Keratinocyte (primary cell): ENCODE measurements around the gene CRKL. TPM values are rescaled to one million over a fixed set of nuclear protein-coding genes. Genes with fewer than 3 reads are reported as not detected.

Experiments
- DNase-seq: peaks from one replicate; pipeline ENCODE4 v3.0.0-alpha.2; 2011; ENCODE audit warnings: low read depth, missing footprints, low spot score
- FAIRE-seq: peaks from 2 replicates; lab custom pipeline; 2011; peaks lifted over from hg19 to GRCh38; lab: Jason Lieb, UNC
- H2AFZ ChIP-seq: 2 replicates; pipeline ENCODE4 v1.6.0; 2012; ENCODE audit warnings: low read length, control low read depth, inconsistent platforms; ENCODE audit not compliant: control insufficient read depth
- H3K27ac ChIP-seq: 2 replicates; pipeline ENCODE4 v1.5.1; 2011; ENCODE audit warnings: low read length; ENCODE audit not compliant: control insufficient read depth, insufficient read depth
- H3K27me3 ChIP-seq: 3 replicates; pipeline ENCODE4 v1.6.0; 2011; ENCODE audit warnings: low read length; ENCODE audit not compliant: control insufficient read depth, insufficient read depth; ENCODE audit errors: extremely low read depth
- H3K36me3 ChIP-seq, 2 experiments: 2 replicates in 1 of 2; 3 replicates in 1 of 2; pipeline ENCODE4 v1.5.1; 2011; ENCODE audit warnings: low read length in 2 of 2, mild to moderate bottlenecking in 1 of 2; ENCODE audit not compliant: control insufficient read depth in 2 of 2, insufficient read depth in 2 of 2; ENCODE audit errors: extremely low read depth in 1 of 2
- H3K4me1 ChIP-seq: 3 replicates; pipeline ENCODE4 v1.5.1; 2011; ENCODE audit warnings: low read length; ENCODE audit not compliant: control insufficient read depth, insufficient read depth; ENCODE audit errors: extremely low read depth
- H3K4me2 ChIP-seq: 3 replicates; pipeline ENCODE4 v1.6.0; 2011; ENCODE audit warnings: low read depth, low read length; ENCODE audit not compliant: control insufficient read depth, insufficient read depth; ENCODE audit errors: extremely low read depth
- H3K4me3 ChIP-seq, 3 experiments: fragments of 200-600 bp in 1 of 3; sonication (generic) in 1 of 3; 2 replicates in 2 of 3; 3 replicates in 1 of 3; pipeline ENCODE4 v1.5.1; 2011 to 2016; ENCODE audit warnings: low read length in 3 of 3, mild to moderate bottlenecking in 3 of 3, control low read depth in 2 of 3, inconsistent platforms in 1 of 3, low read depth in 1 of 3, mixed read lengths in 1 of 3, mixed run types in 1 of 3, moderate library complexity in 1 of 3; ENCODE audit not compliant: control insufficient read depth in 2 of 3, insufficient read depth in 2 of 3; ENCODE audit errors: extremely low read depth in 1 of 3
- H3K79me2 ChIP-seq: 2 replicates; pipeline ENCODE4 v1.6.0; 2012; ENCODE audit warnings: low read length; ENCODE audit not compliant: control insufficient read depth, insufficient read depth
- H3K9ac ChIP-seq: 3 replicates; pipeline ENCODE4 v1.6.0; 2011; ENCODE audit warnings: low read length; ENCODE audit not compliant: control insufficient read depth, insufficient read depth; ENCODE audit errors: extremely low read depth
- H3K9me1 ChIP-seq: 3 replicates; pipeline ENCODE4 v1.6.0; 2011; ENCODE audit warnings: low read length; ENCODE audit not compliant: control insufficient read depth, insufficient read depth; ENCODE audit errors: extremely low read depth
- H3K9me3 ChIP-seq: 2 replicates; pipeline ENCODE4 v1.5.1; 2012; ENCODE audit warnings: low read depth, low read length; ENCODE audit not compliant: control insufficient read depth
- H4K20me1 ChIP-seq: 3 replicates; pipeline ENCODE4 v1.6.0; 2011; ENCODE audit warnings: low read length; ENCODE audit not compliant: control insufficient read depth, insufficient read depth; ENCODE audit errors: extremely low read depth
- CTCF ChIP-seq, 3 experiments: IDR thresholded peaks in 1 of 3; conservative IDR thresholded peaks in 1 of 3; optimal IDR thresholded peaks in 1 of 3; 2 replicates in 2 of 3; 3 replicates in 1 of 3; pipeline versions ENCODE3 to v1.5.1; 2011; ENCODE audit warnings: low read length in 3 of 3, mild to moderate bottlenecking in 3 of 3, moderate library complexity in 2 of 3, control low read depth in 1 of 3, inconsistent platforms in 1 of 3; ENCODE audit not compliant: insufficient read depth in 2 of 3; ENCODE audit errors: extremely low read depth in 1 of 3
- EZH2 ChIP-seq: IDR thresholded peaks from one replicate; pipeline ENCODE4 v1.6.1; 2012; ENCODE audit warnings: inconsistent platforms, mild to moderate bottlenecking, low read length, moderate library complexity
- dilution Hi-C: fragments of 300-500 bp; cut with MboI; formaldehyde crosslinking; loops from one replicate; pipeline ENCODE4 v1.7.0; 2020; ENCODE audit warnings: low sequenced_read_pairs; ENCODE audit not compliant: extremely low pct_ligation_motif_present
- polyA plus RNA-seq, 5 experiments: library from polyadenylated mRNA; depleted of rRNA in 3 of 5; stranded (reverse) in 3 of 5; stranded (forward) in 1 of 5; unstranded in 1 of 5; fragments of >200 nt; gene quantifications; 1 replicate in 1 of 5; 2 replicates in 3 of 5; 3 replicates in 1 of 5; pipeline versions ENCODE4 v1.2.1 to v1.2.3, GENCODE V29; 2011 to 2012; ENCODE audit warnings: missing spikeins in 2 of 5, low read depth in 1 of 5, low replicate concordance in 1 of 5

The CRKL gene
- polyA plus RNA-seq, 1 donor (not counting 4 experiments of a cell fraction or from before 2014, with no cell fraction given), result 32.1 TPM

- no peak overlapping the region for H3K9ac ChIP-seq
- H3K4me3 ChIP-seq, result no peak overlapping the region
- no peaks in the 10 kb centered on the region for H3K4me1 ChIP-seq
- dilution Hi-C loops, result no loop called here
- no peak for TF ChIP-seq EZH2
- no peak for TF ChIP-seq CTCF (optimal IDR thresholded peaks at IDR 0.05 in 1 of 3, IDR thresholded peaks at IDR 0.05 in 1 of 3, conservative IDR thresholded peaks at IDR 0.05 in 1 of 3; ENCODE audit: extremely low read depth in 1 of 3, insufficient read depth in 2 of 3, low read length in 3 of 3)
- H3K36me3 ChIP-seq, result peaks cover 26 to 52% of the 10 kb centered on the region in 2 experiments
- no peaks in the 10 kb centered on the region for H3K9me3 ChIP-seq
- no peaks in the 10 kb centered on the region for H4K20me1 ChIP-seq
- no peak overlapping the region for H3K4me2 ChIP-seq
- DNase-seq, result no peak
- H3K27me3 ChIP-seq, result no peaks in the 10 kb centered on the region
- no peaks in the 10 kb centered on the region for H3K9me1 ChIP-seq
- no peak overlapping the region for H2AFZ ChIP-seq
- no peaks in the 10 kb centered on the region for H3K79me2 ChIP-seq
- no peak for FAIRE-seq
- no peak overlapping the region for H3K27ac ChIP-seq
Measured at GRCh38 chr22:20992056-20992442, 74.8 kb downstream of the CRKL start.

GRCh38 chr22:20992456-20993303 is 75.5 kb downstream of the CRKL start:
- no peaks in the 10 kb centered on the region for H3K9me1 ChIP-seq
- DNase-seq (no peak), FAIRE-seq (no peak)
- H4K20me1 ChIP-seq, result no peaks in the 10 kb centered on the region
- H3K79me2 ChIP-seq, result no peaks in the 10 kb centered on the region
- dilution Hi-C loops, result no loop called here
- TF ChIP-seq CTCF (optimal IDR thresholded peaks at IDR 0.05 in 1 of 3, IDR thresholded peaks at IDR 0.05 in 1 of 3, conservative IDR thresholded peaks at IDR 0.05 in 1 of 3; ENCODE audit: extremely low read depth in 1 of 3, insufficient read depth in 2 of 3, low read length in 3 of 3) (no peak), EZH2 (no peak)
- H2AFZ ChIP-seq, result no peak overlapping the region
- H3K4me2 ChIP-seq, result no peak overlapping the region
- peaks cover 22 to 51% of the 10 kb centered on the region in 2 experiments for H3K36me3 ChIP-seq
- no peaks in the 10 kb centered on the region for H3K4me1 ChIP-seq
- no peak overlapping the region for H3K9ac ChIP-seq
- H3K9me3 ChIP-seq, result no peaks in the 10 kb centered on the region
- H3K4me3 ChIP-seq, result no peak overlapping the region
- no peak overlapping the region for H3K27ac ChIP-seq
- H3K27me3 ChIP-seq, result no peaks in the 10 kb centered on the region
